ENCODE results near the gene IP6K1. TPM values are rescaled to one million over a fixed set of nuclear protein-coding genes. Genes with fewer than 3 reads are reported as not detected.

IP6K1 gene
- total RNA-seq, 4 donors from 2014 or later, result 13.5 to 22.2 (median 19.5) TPM

GRCh38 chr3:49721596-49721895 is 64.8 kb downstream of the IP6K1 start:
- Histone ChIP-seq H3K36me3 (peaks cover 0 to 27% of the 10 kb centered on the region in 2 donors), H3K27me3 (no peaks in the 10 kb centered on the region), H3K4me1 (peaks cover 27 to 41% of the 10 kb centered on the region in 2 donors), H3K27ac (peak overlapping the region in 2 of 4 donors; percentile 13 to 96), H3K9me3 (no peaks in the 10 kb centered on the region), H3K4me3 (no peak overlapping the region)
- intact Hi-C loops (cut with DNase I; ENCODE audit: low total_unique reads), result no loop called here
- DNase-seq (no peak), ATAC-seq (no peak)
- in situ Hi-C loops (cut with MboI; ENCODE audit: low sequenced_read_pairs in 4 of 4), result no loop called here
- TF ChIP-seq, protein P1, sequence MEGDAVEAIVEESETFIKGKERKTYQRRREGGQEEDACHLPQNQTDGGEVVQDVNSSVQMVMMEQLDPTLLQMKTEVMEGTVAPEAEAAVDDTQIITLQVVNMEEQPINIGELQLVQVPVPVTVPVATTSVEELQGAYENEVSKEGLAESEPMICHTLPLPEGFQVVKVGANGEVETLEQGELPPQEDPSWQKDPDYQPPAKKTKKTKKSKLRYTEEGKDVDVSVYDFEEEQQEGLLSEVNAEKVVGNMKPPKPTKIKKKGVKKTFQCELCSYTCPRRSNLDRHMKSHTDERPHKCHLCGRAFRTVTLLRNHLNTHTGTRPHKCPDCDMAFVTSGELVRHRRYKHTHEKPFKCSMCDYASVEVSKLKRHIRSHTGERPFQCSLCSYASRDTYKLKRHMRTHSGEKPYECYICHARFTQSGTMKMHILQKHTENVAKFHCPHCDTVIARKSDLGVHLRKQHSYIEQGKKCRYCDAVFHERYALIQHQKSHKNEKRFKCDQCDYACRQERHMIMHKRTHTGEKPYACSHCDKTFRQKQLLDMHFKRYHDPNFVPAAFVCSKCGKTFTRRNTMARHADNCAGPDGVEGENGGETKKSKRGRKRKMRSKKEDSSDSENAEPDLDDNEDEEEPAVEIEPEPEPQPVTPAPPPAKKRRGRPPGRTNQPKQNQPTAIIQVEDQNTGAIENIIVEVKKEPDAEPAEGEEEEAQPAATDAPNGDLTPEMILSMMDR (IDR thresholded peaks at IDR 0.05 in 4 of 5, conservative IDR thresholded peaks at IDR 0.05 in 1 of 5), result no peak
- TF ChIP-seq POLR2A (IDR thresholded peaks at IDR 0.05), result no peak

GRCh38 chr3:49720855-49721595 is 65.3 kb downstream of the IP6K1 start:
- no peak for ATAC-seq
- no peak overlapping the region for H3K4me3 ChIP-seq
- H3K4me1 ChIP-seq, result peaks cover 27 to 41% of the 10 kb centered on the region in 2 donors
- no peaks in the 10 kb centered on the region for H3K9me3 ChIP-seq
- no peak for TF ChIP-seq POLR2A (IDR thresholded peaks at IDR 0.05)
- TF ChIP-seq, protein P1 (IDR thresholded peaks at IDR 0.05 in 4 of 5, conservative IDR thresholded peaks at IDR 0.05 in 1 of 5), result no peak
- H3K27me3 ChIP-seq, result no peaks in the 10 kb centered on the region
- in situ Hi-C loops (cut with MboI; ENCODE audit: low sequenced_read_pairs in 4 of 4), result no loop called here
- H3K27ac ChIP-seq, result peak overlapping the region in 1 of 4 donors; percentile 96
- intact Hi-C loops (cut with DNase I; ENCODE audit: low total_unique reads), result no loop called here
- peak in 1 of 2 donors; percentile 34 for DNase-seq
- peaks cover 0 to 26% of the 10 kb centered on the region in 2 donors for H3K36me3 ChIP-seq

- Histone ChIP-seq H3K27me3 (no peaks in the 10 kb centered on the region), H3K36me3 (peaks cover 0 to 31% of the 10 kb centered on the region in 2 donors), H3K27ac (peak within 1 kb of the TSS; percentile 62 to 82 (median 71)), H3K9me3 (no peaks in the 10 kb centered on the region), H3K4me3 (peak within 1 kb of the TSS; percentile 42 to 65 (median 63)), H3K4me1 (peaks cover 22 to 47% of the 10 kb centered on the region in 2 donors)
- peak; percentile 57 to 76 for TF ChIP-seq POLR2A (IDR thresholded peaks at IDR 0.05)
- TF ChIP-seq, protein P1 (IDR thresholded peaks at IDR 0.05 in 4 of 5, conservative IDR thresholded peaks at IDR 0.05 in 1 of 5), result peak; percentile 60 to 81 (median 69)
- intact Hi-C loops (cut with DNase I; ENCODE audit: low total_unique reads) (no loop called here), in situ Hi-C loops (cut with MboI; ENCODE audit: low sequenced_read_pairs in 4 of 4) (no loop called here)
- ATAC-seq (peak; percentile 56 to 57), DNase-seq (peak; percentile 91 to 92)
Measured at GRCh38 chr3:49719214-49719884, 67.0 kb downstream of the IP6K1 start, which contains the start of gene AMIGO3. Gene AMIGO3 (minus strand): TSS chr3:49719684. CDS start chr3:49719465, 219 bp downstream.

DNA sequence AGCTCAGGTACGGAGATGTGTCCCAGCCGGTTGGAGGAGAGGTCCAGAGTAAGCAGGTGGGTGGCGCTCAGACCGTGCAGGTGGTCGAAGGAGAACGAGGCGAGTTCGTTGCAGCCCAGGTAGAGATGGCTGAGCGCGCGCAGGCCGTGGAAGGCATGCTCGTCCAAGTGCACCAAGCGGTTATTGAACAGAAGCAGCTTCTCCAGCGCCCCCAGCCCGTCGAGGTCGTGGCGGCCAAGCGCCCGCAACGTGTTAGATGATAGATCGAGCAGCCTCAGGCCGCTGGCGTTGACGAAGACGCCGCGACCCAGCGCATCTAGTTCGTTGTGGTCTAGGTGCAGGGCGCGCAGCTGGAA is 67.5 kb downstream of the IP6K1 start:
- Histone ChIP-seq H3K27ac (peak overlapping the region in 3 of 4 donors; percentile 68 to 82 (median 74)), H3K27me3 (no peaks in the 10 kb centered on the region), H3K4me1 (peaks cover 23 to 46% of the 10 kb centered on the region in 2 donors), H3K36me3 (peaks cover 0 to 31% of the 10 kb centered on the region in 2 donors), H3K9me3 (no peaks in the 10 kb centered on the region), H3K4me3 (peak overlapping the region; percentile 42 to 65 (median 63))
- no peak for TF ChIP-seq POLR2A (IDR thresholded peaks at IDR 0.05)
- TF ChIP-seq, protein P1 (IDR thresholded peaks at IDR 0.05 in 4 of 5, conservative IDR thresholded peaks at IDR 0.05 in 1 of 5), result no peak
- DNase-seq, result no peak
- ATAC-seq, result no peak
- in situ Hi-C loops (cut with MboI; ENCODE audit: low sequenced_read_pairs in 4 of 4), result no loop called here
- intact Hi-C loops (cut with DNase I; ENCODE audit: low total_unique reads), result no loop called here

All from gastrocnemius medialis (tissue), 4 donors.